IMR-90 (cell line): ENCODE results near the gene ZSCAN12. TPM values are rescaled to one million over a fixed set of nuclear protein-coding genes. Genes with fewer than 3 reads are reported as not detected.

ENCODE experiments used
- microRNA-seq, 2 experiments: library from miRNA; stranded (forward) in 1 of 2; unstranded in 1 of 2; fragments of 10-50 nt in 1 of 2; fragments of <30 nt in 1 of 2; gene quantifications in 1 of 2; microRNA quantifications in 1 of 2; one replicate each; pipeline versions ENCODE3 to v1.1.0; 2013 to 2020; ENCODE audit not compliant: insufficient read depth in 1 of 2, insufficient read length in 1 of 2, unreplicated experiment in 1 of 2
- polyA plus RNA-seq, 3 experiments: library from polyadenylated mRNA; depleted of rRNA; stranded (reverse); fragments of >200 nt; gene quantifications; 2 replicates each; pipeline ENCODE4 v1.2.3, GENCODE V29; 2012; ENCODE audit warnings: low replicate concordance in 1 of 3
- small RNA-seq, 5 experiments: library from RNA; depleted of rRNA; stranded (forward); fragments of <200 nt; gene quantifications; one replicate each; pipeline ENCODE3, GENCODE V24; 2012
- total RNA-seq: library from RNA; depleted of rRNA; stranded (reverse); fragments of >200 nt; gene quantifications from 2 replicates; pipeline ENCODE4 v1.2.3, GENCODE V29; 2012; rRNA removed

ZSCAN12 gene
- total and polyA plus RNA-seq, 2 of the 4 experiments (the other 2 are of a cell fraction), result 2.0 to 6.5 TPM

Small RNA genes lying within 50 kb of the gene (microRNA-seq; reads per million reads assigned to microRNA genes)
- not detected for gene RNU2-45P (ENCODE audit: insufficient read depth, insufficient read length)

Small RNA genes lying within 50 kb of the gene (small RNA-seq; reads per million reads assigned to genes)
- gene RNU2-45P, result 0 reads per million in 5 experiments

Other genes with a start within 250 kb of the ZSCAN12 start
- gene ZSCAN9, start 174.5 kb downstream of the ZSCAN12 start, total RNA-seq, result 16.9 and 17.7 TPM in 2 replicates
- gene ZSCAN9, start 174.5 kb downstream of the ZSCAN12 start, polyA plus RNA-seq (2012; rRNA removed), result 11.5 and 13.7 TPM in 2 replicates
- 4.7 and 5.7 TPM in 2 replicates for gene ZKSCAN4, start 147.5 kb downstream of the ZSCAN12 start, total RNA-seq
- gene ZKSCAN4, start 147.5 kb downstream of the ZSCAN12 start, polyA plus RNA-seq (2012; rRNA removed), result 2.0 and 2.4 TPM in 2 replicates
- 0.54 and 0.83 TPM in 2 replicates for gene NKAPL, start 140.4 kb downstream of the ZSCAN12 start, total RNA-seq
- gene NKAPL, start 140.4 kb downstream of the ZSCAN12 start, polyA plus RNA-seq (2012; rRNA removed), result 0.49 and 0.51 TPM in 2 replicates
- gene ZSCAN26, start 132.6 kb downstream of the ZSCAN12 start, total RNA-seq, result 22.8 and 42.1 TPM in 2 replicates
- 12.8 and 13.1 TPM in 2 replicates for gene ZSCAN26, start 132.6 kb downstream of the ZSCAN12 start, polyA plus RNA-seq (2012; rRNA removed)
- 6.3 and 6.9 TPM in 2 replicates for gene PGBD1, start 118.2 kb downstream of the ZSCAN12 start, total RNA-seq
- gene PGBD1, start 118.2 kb downstream of the ZSCAN12 start, polyA plus RNA-seq (2012; rRNA removed), result 3.3 and 3.9 TPM in 2 replicates
- gene ZSCAN31, start 63.6 kb downstream of the ZSCAN12 start, total RNA-seq, result 4.2 and 4.7 TPM in 2 replicates
- 1.2 and 1.4 TPM in 2 replicates for gene ZSCAN31, start 63.6 kb downstream of the ZSCAN12 start, polyA plus RNA-seq (2012; rRNA removed)
- gene ZKSCAN3, start 49.8 kb downstream of the ZSCAN12 start, total RNA-seq, result 4.4 and 4.8 TPM in 2 replicates
- 2.1 and 3.7 TPM in 2 replicates for gene ZKSCAN3, start 49.8 kb downstream of the ZSCAN12 start, polyA plus RNA-seq (2012; rRNA removed)
- 5.3 and 8.4 TPM in 2 replicates for gene ZSCAN23, start 43.7 kb upstream of the ZSCAN12 start, total RNA-seq
- 0.89 and 1.7 TPM in 2 replicates for gene ZSCAN23, start 43.7 kb upstream of the ZSCAN12 start, polyA plus RNA-seq (2012; rRNA removed)
- not detected in 2 replicates for gene GPX6, start 116.0 kb upstream of the ZSCAN12 start, total RNA-seq
- not detected in 2 replicates for gene GPX6, start 116.0 kb upstream of the ZSCAN12 start, polyA plus RNA-seq (2012; rRNA removed)
- gene GPX5, start 126.1 kb upstream of the ZSCAN12 start, total RNA-seq, result not detected in 2 replicates
- gene GPX5, start 126.1 kb upstream of the ZSCAN12 start, polyA plus RNA-seq (2012; rRNA removed), result not detected in 2 replicates